GM10847 (cell line): ENCODE measurements around the gene ACCSL.

ENCODE experiments used
- POLR2A ChIP-seq: IDR thresholded peaks from 2 replicates; pipeline ENCODE4 v1.6.1; 2011; ENCODE audit not compliant: insufficient read length; ENCODE audit errors: extremely low read depth

ACCSL gene

DNA sequence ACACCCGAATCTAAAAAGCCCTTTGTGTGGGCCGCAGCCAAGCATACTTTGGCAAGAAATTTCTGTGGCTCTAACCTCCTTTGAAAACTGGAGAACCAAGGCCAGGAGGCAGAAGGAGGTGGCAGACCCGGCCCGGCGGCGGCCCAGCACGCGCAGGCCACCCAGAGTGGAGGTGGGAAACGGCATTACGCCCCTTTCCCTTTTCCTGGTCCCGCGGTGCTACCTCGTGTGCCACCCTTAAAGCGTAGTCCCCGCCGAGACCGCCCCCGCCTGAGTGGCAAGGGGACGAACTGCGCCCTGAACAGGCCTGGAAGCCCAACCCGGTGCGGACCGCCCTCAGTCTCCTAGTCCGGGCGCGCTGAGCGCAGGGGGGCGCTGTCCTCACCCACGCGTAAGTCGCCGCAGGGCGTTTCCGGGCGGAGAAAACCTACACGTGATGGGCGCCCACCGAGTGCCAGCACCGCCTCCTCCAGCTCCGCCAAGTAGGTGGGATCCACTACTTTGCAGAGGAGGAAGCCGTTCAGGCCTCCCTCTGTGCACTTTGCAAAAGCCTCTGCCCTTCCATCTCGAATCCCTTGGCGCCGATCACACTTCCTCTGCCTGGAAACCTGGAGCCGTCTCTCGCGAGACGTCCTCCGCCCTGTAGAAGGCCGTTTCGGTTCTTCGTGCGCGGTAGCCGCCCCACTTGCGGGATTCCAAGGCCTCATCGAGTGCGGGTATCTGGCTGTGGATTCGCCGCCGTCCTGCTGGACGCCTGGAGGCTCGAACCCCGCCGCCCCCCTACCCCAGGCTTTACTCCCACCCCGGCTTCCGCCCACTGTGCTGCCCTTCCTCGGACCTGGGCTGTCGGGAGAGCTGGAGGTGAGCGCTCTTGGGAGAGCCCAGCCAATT lies 18.3 kb downstream of the ACCSL start, which contains the start of gene ACCS:
Gene ACCS, plus strand, starts transcription at position 430 of the 891 bp plus-strand sequence. CDS start 1,358 bp downstream, outside the sequence.
- peak; percentile 41 for TF ChIP-seq POLR2A

DNA sequence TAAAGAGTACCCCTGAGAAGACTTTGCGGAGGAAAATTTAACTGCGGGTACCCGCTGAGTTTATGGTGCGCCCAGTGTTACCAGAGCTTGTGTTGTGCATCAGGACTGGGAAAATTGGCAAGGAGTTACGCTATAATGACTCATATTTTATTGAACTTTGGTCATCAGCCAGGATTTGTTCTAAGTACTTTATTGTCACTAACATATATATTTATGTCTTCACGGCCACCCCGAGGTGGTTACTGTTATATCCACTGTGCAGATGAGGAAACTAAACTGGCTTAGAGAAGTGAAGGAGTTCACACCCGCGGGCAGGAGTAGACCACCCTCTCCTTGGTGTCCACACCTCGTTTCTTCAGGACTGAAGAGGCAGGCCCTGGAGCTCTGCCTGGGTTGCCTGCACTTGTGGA lies 19.0 kb downstream of the ACCSL start:
- TF ChIP-seq POLR2A: no peak

GRCh38 chr11:44067266-44067665 lies 19.5 kb downstream of the ACCSL start:
- no peak for TF ChIP-seq POLR2A

DNA sequence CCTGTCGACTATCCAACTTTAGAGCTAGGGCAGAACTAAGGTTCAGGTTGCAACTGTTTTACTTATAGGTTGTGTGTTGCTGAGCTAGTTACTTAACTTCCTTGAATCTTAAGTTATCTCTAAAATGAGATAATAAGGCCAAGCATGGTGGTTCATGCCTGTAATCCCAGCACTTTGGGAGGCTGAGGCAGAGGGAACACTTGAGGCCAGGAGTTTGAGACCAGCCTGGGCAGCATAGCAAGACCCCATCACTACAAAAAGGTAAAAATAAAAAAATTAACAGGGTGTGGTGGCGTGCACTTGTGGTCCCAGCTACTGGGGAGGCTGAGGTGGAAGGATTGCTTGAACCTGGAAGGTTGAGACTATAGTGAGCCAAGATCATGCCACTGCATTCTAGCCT lies 20.4 kb downstream of the ACCSL start:
- no peak for TF ChIP-seq POLR2A

DNA sequence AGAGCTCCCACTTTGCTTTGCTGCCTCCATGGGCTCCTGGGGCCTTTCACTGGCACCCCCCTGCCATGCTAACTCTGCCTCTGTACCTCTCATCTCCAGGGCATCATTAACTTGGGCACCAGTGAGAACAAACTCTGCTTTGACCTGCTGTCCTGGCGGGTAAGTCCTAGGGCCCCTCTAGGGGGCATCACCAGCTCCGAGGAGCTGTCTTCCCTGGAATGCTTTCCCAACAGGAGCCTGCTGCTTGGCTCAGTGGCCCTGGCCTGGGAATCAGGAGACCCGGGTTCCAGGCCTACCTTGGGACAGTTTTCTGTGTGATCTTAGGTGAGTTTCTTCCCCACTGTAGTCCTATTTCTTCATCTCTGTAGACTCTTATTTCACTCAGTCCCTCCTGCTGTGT lies 23.4 kb downstream of the ACCSL start:
- no peak for TF ChIP-seq POLR2A

DNA sequence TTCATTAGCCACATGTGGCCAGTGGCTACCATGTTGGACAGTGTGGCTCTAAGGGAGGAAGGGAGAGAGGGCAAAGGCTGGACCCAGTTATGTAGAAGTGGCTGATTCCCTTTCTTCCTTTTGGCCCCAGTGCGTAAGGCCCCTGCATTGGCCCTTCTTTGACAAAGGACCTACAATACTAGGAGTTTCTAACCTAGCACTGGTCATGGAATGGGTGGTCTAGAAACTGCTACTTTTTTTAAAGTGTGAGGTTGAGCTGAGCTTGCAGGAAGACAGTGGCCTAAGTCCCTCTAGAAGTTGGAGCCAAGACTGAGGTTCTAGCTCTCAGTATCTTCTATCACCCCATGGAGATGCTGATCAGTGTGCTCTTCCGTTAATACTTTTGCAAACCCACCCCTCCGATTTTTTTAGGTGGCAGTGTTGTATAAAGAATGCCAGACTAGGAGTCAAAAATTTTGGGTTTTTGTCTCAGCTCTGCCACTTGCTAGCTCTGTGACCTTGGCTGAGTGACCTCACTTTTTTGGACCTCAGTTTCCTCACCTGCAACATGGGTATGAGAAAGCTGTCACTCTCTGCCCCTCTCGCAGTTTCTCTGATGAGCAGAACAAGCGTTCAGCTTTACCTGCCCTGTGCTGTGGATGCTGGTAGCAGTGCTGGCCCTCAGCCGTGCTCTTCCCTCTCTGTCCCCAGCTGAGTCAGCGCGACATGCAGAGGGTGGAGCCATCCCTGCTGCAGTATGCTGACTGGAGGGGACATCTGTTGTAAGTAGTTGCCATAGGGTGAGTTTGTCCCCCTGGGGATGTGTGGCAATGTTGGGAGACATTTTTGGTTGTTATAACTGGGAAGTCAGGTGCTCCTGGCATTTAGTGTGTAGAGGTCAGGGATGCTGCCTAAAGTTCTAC lies 25.2 kb downstream of the ACCSL start:
- TF ChIP-seq POLR2A: no peak

GRCh38 chr11:44078794-44079193 lies 31.0 kb downstream of the ACCSL start:
- no peak for TF ChIP-seq POLR2A

GRCh38 chr11:44079376-44079775 lies 31.6 kb downstream of the ACCSL start:
- no peak for TF ChIP-seq POLR2A

- TF ChIP-seq POLR2A: no peak
These were observed 33.2 kb downstream of the ACCSL start for GRCh38 chr11:44080951-44081350.

GRCh38 chr11:44082645-44083044 lies 34.9 kb downstream of the ACCSL start:
- TF ChIP-seq POLR2A: no peak

GRCh38 chr11:44083433-44083832 lies 35.7 kb downstream of the ACCSL start:
- TF ChIP-seq POLR2A: no peak

DNA sequence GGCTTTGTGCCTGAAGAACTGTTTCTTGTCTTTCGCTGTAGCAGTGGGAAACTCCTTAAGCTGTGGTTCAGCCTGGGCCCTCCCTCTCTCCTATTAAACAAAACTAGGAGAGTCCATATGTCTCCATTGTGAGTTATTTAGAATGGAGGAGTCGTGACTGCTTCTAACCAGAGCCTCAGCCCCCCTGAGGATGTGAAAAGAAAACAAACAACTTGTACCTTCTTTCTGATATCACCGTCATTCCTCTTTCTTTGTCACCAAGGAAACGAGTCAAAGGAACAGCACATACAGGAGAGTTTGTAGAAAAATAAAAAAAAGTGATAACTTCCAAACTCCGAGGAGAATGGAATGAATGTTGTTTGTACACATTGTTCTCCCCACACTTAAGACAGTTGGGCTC lies 36.1 kb downstream of the ACCSL start:
- no peak for TF ChIP-seq POLR2A

DNA sequence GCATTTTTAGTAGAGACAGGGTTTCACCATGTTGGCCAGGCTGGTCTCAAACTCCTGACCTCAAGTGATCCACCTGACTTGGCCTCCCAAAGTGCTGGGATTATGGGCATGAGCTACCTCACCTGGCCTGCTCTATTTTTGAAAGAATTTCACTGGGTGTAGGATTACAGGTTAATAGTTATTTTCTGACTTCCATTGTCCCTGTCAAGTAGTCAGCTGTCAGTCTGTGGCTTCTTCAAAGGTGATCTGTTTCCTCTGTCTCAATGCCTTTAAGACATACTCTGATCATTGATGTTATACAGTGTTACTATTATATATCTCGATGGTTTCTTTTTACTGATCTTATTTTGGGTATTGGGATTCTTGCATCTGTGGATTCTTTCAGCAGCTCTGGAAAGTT lies 37.5 kb downstream of the ACCSL start:
- TF ChIP-seq POLR2A: no peak

DNA sequence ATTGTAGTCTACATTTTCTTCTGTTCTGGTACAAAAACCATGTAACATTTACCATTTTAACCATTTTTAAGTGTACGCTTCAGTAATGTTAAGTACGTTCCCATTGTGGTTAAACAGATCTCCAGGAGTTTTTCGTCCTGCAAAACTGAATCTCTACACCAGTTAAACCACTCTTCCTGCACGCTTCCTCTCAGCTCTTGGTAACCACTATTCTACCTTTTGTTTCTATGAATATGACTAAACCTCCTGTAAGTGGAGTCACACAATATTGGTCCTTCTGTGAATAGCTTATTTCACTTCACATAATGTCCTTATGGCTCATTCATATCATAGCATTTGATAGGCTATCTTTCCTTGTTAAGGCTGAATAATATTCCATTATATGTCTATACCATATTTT lies 40.6 kb downstream of the ACCSL start:
- TF ChIP-seq POLR2A: no peak

DNA sequence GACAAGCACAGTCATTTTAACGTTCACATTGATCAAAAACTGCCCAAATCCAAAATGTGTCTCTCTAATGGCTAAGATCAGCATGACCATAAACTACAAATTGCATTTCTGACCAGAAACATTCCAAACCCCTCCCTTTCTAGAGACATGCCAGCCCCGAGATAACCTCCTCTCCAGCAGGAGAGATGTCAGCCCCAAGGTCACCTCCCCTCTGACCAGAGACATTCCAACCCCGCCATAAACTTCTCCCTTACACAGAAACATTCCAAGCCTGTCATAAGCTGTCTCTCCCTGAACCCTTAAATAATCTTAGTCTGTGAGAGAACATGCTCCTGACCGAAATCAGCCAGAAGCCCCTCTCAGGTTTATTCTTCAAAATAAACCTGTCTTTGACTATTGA lies 41.1 kb downstream of the ACCSL start:
- TF ChIP-seq POLR2A: no peak

- TF ChIP-seq POLR2A: no peak
These were observed 42.8 kb downstream of the ACCSL start for GRCh38 chr11:44090539-44090938.
